HG02571 (cell line): ENCODE data around the gene MGP.

Experiments used
- ATAC-seq: cut with Tn5 transposase; IDR thresholded peaks from one replicate; pipeline ENCODE4 v1.9.1; 2021; ENCODE audit warnings: mild to moderate bottlenecking, moderate library complexity; ENCODE audit not compliant: unreplicated experiment

MGP gene

DNA sequence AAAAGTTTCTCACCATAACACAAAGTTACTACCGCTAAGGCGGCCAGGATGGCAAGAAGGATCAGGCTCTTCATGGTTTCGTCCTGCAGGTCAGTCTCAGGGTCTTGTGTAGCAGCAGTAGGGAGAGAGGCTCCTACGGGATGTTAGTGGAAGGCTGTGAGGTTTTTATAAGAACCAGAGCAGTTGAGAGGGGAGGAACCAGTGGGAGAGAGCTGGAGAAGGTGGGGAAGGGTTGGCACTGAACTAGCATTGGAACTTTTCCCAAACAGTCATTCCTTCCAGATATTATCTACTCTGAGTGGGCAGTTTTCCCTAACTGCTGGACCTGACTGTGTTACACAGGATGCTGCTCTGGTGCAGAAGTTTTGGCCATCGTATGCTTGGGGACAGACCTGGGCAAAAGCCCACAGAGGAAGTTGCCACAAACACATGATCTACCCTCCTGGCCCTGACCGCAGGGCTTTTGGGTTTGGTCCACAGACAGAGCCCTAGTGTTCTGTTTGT is at the start of gene MGP:
MGP (minus strand) TSS at position 137 of the 504 bp plus-strand sequence; CDS start at position 74, 63 bp downstream.
- no peak for ATAC-seq

DNA sequence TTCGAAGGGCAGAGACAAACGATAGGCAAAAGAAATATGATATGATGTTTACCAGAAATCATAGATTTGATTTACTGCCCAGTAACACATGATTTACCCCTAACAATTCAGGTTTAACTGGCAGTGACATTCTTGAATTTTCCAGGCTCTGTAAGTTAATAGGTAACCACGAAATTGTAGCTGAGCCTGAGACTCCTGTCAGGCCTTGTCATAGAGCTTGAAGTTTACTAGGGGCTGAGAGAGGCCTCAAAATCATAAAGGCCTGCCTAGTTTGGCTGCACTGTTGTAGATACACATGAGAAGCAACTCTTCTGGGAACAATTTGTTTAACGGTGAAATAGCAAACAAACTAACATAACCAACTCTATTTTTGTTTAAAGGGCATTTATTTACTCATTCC is 49.4 kb upstream of the MGP start:
- ATAC-seq, result no peak

- ATAC-seq, result no peak
Observed at GRCh38 chr12:14934511-14934910, 48.9 kb upstream of the MGP start.

DNA sequence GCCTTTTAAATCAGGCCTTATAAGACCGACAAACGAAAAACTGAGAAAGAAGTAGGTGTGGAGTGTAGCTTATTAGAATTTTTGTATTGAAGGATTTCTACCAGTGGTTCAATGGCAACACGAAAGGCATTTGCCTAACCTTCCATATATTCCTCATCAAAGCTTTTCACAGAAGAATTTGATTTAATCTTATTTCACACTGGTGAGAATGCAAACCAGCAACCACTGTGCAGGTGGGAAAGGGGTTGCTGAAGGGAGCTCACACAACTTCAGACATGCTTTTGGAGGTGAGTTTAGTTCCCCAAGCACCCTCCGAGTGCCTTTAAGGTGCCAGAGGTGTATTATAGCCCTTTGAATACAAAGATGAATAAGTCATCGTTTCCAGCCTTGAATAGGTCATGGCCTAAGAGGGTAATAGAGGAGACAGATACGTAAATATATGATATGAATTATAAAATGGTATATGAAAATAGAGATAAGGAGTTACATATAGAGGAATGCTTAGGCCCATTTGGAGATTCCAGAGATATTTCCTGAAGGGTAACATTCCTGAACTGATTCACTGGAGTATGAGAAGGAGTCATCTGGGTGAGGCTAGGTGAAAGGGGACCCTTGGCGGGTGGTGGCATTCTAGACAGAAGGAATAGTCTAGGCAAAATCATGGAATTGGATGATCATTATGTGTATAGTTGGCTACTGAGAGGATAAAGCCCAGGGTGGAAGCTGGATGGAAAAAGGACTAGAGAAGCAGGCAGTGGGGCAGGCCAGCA is 46.3 kb upstream of the MGP start:
- ATAC-seq, result no peak

- ATAC-seq, result no peak
Observed at GRCh38 chr12:14931359-14931758, 45.7 kb upstream of the MGP start.

GRCh38 chr12:14930299-14930698 is 44.6 kb upstream of the MGP start:
- ATAC-seq, result no peak

DNA sequence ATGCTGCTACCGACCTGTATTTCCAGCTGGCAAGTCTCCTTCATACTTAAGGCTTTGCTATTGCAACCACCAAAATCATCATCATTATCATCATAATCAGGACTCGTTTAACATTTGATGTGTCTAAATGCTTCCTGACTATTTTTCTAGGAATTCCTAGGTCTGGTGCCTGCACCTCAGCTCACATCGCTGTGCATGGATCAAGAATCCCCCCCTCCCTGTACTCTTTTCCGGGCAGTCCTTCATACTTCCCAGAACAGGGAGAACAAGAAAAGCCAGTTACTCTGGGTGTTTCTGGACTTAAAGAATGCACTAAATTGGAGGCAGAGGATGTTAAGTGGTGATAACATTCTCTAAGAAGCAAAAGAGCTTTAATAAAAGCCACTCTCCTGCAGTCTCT is 43.3 kb upstream of the MGP start:
- no peak for ATAC-seq

- ATAC-seq, result no peak
Observed at GRCh38 chr12:14927267-14927666, 41.6 kb upstream of the MGP start.

- ATAC-seq, result no peak
Observed at GRCh38 chr12:14924541-14924940, 38.9 kb upstream of the MGP start.

GRCh38 chr12:14923944-14924343 is 38.3 kb upstream of the MGP start:
- ATAC-seq, result no peak

GRCh38 chr12:14921218-14921617 is 35.6 kb upstream of the MGP start:
- ATAC-seq, result peak; percentile 65

- peak; percentile 79 for ATAC-seq
Observed at GRCh38 chr12:14920475-14921126, 34.9 kb upstream of the MGP start.

DNA sequence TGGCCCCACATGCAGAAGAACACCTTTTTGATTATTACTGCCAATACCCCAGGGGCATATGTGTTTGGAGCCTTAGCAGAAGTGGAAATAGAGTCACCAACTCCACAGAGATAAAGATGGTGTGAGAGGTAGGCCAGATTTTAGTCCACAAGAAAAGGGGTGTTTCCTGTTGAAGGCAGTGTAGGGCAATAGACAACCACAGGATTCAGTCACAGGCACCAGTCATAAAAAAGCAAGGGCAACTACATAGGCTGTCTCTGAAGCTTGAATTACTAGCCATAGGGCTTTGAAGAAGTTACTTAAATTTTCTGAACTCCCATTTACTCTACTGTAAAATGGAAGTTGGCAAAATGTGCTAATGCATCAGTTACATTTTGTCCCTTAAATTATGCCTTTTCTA is 33.8 kb upstream of the MGP start:
- no peak for ATAC-seq

- no peak for ATAC-seq
Observed at GRCh38 chr12:14915736-14916135, 30.1 kb upstream of the MGP start.

DNA sequence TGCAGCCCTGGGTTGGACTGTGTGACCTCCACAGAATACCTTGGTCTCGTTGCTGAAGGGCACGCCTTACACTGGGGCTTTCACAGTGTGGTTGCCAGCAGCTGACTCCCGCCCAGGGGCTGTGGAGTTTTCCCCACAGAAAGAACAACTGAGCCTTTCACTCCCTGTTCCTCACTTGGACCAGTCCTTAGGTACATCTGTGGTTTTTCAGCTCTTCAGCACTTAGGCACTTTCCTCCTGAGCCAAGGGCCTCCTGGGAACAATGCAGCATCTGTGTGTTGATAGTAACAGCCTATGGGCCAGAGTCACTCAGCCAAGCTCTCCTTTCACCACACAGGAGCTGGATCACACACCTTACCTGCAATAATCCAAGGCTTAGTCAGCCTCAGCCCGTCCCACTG is 27.7 kb upstream of the MGP start:
- ATAC-seq, result no peak

DNA sequence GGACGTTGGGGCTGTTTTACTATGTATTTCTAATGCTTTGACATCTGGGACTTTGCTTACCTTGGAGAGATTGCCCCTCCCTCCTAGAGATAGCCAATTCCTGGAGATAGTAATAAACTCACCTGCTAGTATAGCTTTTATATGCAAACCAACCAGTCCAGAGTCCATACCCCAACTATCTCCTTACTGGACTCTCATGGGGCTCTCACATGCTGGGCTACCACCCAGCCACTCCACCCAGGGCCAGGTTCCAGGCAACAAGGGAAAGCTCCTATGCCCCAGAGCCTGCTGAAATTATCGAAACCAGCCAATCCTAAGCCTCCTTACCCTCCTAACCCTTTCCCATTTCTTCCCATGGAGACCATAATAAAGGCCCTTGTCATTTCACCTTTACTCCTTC is 25.5 kb upstream of the MGP start:
- ATAC-seq, result no peak

GRCh38 chr12:14910090-14910915 is 24.6 kb upstream of the MGP start:
- ATAC-seq, result no peak

DNA sequence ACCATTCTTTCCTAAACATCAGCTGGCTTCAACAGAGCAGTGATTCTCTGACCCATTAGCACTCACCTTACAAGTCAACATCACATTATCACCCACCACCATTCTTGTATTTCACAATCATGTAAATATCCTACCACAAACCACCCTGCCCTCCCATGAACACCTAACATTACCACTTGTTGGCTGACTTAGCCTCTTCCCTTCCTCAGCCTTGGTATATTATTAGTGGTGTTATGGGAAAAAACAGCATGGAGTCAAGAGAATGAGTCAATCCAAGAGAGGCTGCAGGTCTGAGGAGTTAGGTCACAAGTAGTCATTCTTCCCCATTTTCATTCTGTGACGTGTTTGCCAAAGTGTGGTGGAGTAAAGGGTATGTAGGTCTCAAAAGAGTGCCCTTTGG is 22.3 kb upstream of the MGP start:
- no peak for ATAC-seq

GRCh38 chr12:14906114-14906513 is 20.5 kb upstream of the MGP start:
- ATAC-seq, result no peak

DNA sequence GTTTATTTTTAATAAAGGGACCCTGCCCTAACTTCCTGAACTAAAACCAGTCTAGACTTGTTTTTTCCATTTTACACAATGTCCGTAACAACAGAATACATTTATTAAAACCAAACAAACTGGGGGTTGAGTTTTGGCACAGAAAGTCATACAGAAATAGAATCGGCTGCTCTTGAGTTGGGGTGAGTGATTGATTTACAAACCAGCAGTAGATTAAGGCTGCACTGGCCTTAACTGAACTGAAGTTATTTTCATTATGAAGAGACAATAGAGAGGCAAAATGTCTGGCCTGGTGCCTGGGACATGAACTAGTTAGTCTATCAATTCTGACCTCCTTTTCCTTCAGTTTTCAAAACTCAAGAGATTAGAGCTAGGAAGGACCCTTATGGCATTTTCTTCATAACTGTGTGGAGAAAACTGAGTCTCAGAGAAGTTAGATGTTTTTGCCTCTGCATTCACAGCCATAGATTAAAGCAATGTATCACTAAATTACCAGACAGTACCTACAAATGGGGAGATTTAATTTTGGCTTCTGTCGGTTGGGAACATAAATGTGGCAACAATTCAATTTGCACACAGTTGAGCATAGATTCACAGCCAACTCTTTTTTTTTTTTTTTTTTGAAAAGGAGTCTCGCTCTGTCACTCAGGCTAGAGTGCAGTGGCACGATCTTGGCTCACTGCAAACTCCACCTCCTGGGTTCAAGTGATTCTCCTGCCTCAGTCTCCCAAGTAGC is 19.8 kb upstream of the MGP start:
- no peak for ATAC-seq

- ATAC-seq, result no peak
Observed at GRCh38 chr12:14904854-14905253, 19.2 kb upstream of the MGP start.
